GM19238 (cell line): ENCODE results near the gene RFC1.
"Not testable (repeated sequence)": the region's sequence is repeated elsewhere in the genome, so short reads cannot be mapped to it uniquely, and the experiment has no call there.

ENCODE experiments used
- DNase-seq: peaks from one replicate; pipeline ENCODE4 v3.0.0; 2011; ENCODE audit warnings: low spot score; ENCODE audit not compliant: insufficient read length

The RFC1 gene

GRCh38 chr4:39305912-39306677, 60.1 kb downstream of the RFC1 start:
- DNase-seq, result no peak

- DNase-seq, result no peak
These were observed 61.5 kb downstream of the RFC1 start for GRCh38 chr4:39304651-39305050.

DNA sequence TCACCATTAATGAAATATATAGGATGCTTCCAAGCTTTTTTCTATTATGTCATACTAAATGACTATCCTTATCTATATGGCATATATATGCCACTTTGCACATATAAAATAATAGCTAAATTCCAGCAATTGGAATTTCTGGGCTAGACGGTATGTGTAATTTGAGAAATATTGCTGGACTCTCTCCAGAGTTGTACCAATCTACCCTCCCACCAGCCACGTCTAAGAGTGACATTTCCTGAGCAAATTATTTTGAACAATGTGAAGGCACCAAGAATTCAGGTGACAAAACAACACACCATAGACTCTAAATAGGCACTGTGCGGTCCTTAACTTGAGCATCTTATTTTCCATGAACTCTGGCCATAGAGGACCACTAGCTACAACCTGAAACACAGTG, 62.3 kb downstream of the RFC1 start:
- DNase-seq, result no peak

DNA sequence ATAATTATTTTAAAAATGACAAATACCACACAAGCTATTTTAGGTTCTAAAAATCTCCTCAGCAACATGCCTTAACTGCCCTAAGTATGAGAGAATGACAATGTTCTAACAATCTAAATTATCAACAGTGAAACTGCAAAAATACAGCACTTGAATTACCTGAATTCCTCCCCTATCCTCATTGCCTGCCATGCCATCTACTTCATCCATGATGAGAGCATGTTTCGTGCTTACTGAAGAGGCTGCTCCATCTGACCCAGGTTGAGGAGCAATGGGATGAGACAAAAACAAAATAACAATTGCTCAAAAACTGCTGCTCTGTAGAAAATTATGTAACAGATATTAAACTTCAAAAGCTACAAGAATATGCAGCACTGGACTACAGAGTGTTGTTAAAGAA, 63.3 kb downstream of the RFC1 start:
- DNase-seq, result no peak

- no peak for DNase-seq
These were observed 70.4 kb downstream of the RFC1 start for GRCh38 chr4:39295784-39296183.

DNA sequence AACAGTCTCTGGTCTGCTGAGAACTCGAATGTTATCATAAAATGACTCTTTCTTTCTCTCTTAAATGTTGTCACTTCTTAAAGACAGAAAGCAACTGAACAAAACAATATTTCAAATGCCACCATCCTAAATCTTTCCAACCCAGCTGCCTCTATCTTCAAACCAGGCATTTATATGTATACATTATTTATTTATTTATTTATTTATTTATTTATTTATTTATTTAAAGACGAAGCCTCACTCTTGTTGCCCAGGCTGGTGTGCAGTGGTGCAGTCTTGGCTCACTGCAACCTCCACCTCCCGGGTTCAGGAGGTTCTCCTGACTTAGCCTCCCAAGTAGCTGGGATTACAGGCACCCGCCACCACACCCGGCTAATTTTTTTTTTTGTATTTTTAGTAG, 73.7 kb downstream of the RFC1 start:
- not testable (repeated sequence) for DNase-seq

GRCh38 chr4:39291686-39292085, 74.5 kb downstream of the RFC1 start:
- DNase-seq, result no peak

DNA sequence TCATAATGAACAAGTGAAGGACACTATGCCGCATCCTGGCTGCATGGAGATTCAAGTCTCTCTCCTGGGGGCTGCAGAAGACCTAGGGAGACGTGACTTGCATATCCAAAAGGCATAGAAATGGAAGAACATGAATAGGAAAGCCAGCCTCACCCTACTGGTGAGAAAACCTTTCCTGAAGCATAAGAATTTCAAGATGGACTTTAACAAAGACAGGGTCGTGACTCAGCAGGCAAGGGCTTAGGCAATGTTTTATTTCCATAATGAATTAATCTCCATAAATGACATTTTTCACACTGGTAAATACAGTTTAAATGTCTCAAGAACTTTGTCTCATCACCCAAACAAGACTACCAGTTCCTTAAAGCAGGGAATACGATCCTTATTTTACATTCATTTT, 78.9 kb downstream of the RFC1 start:
- DNase-seq, result no peak

DNA sequence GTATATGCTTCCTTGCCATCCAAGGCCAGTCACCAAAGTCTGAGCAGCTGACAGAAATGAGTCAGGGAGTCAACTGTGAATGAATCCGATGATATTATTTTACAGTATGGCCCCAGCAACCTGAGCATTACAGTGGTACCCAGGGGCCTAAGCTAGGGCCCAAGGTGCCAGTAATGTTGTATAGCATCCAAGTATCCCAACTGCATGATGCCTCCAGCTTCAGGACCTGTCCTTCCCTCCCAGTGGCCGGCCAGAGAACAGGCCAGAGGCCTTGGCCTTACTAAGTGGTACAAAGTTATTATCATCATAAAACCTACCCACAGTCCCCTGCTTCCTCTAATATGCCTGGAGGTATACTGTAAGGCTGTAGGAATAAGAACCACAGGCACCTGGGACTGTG, 79.9 kb downstream of the RFC1 start:
- no peak for DNase-seq

DNA sequence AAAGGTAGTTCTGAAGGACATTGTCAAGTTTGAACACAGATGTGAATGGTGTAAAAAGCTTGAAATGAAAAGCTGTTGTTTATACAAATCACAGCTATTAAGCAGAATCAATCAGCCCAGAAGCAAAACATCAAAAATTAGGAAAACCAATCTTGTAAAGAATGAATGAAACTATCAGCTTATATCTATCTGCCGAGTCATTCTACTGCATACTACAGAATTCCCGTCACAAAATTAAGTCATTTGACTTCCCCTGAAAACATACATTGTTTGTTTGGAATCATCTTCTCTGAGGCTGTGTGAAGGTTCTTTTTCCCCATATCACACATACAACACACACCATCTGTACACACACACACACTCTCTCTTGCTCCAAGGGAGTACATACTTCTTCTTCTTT, 80.3 kb downstream of the RFC1 start:
- DNase-seq, result no peak

DNA sequence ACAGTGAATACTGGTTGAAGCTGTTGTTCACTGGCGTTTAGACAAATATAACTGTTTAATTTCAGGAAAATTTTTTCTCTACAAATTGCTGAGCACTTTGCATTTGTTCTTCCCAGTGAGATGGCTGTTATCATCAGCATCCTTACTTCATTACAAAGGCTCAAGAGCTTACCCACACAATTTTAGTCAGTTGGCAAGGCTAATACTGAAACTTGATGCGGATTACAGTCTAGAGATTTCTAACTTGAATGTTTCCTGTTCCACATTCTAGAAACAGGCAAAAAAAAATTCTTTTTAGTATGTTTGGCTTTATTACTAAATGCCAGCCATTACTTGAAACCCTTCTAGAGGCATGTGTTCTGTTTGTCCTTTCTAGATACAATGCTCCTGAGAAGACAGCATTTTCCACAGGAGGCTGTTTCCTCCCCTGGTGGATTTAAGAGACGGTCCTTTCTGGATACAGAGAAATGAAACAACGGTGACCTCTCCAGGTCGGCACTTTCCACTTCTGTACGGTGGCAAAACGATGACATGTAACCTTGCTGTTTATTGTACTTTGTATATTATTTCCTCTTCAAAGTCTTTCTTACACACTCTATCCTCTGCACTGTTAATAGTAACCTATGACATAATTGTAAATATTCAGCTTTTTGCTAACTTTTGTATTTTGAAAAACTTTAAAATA, 80.9 kb downstream of the RFC1 start:
- DNase-seq, result no peak

DNA sequence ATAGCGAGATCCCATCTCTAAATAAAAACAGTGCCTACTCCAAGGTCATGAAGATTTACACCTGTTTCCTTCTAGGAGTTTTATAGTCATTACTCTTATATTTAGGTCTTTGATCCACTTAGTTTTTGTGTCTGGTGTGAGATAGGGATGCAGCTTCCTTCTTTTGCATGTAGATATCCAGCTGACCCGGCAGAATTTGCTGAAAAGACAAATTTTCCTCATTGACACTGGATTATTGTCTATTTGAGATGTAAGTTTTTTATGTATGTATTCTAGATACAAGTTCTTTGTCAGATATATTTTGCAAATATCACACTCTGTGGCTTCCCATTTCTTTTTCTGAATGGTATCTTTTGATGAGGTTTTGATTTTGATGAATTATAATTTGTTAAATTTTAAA, 85.4 kb downstream of the RFC1 start:
- DNase-seq, result no peak

GRCh38 chr4:39279416-39279815, 86.7 kb downstream of the RFC1 start:
- DNase-seq, result no peak

DNA sequence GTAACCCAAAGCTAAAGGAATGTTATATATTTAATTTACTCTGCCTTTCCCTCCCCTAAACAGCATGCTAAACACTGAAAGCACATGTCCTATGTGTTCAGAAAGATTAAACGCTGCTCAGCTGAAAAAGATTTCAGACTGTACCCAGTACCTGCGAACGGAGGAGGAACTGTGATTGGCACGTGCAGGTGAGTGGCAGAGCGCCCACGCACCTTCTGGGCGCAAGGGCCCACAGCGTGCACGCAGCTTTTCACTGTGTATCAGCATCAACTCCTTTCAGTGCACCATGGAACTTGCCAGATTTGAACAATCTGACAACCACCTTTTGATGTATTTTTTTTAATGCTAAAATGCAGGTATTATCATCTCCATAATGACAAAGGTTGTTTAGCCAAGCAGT, 87.7 kb downstream of the RFC1 start:
- no peak for DNase-seq

- not testable (repeated sequence) for DNase-seq
These were observed 88.5 kb downstream of the RFC1 start for GRCh38 chr4:39277661-39278060.

DNA sequence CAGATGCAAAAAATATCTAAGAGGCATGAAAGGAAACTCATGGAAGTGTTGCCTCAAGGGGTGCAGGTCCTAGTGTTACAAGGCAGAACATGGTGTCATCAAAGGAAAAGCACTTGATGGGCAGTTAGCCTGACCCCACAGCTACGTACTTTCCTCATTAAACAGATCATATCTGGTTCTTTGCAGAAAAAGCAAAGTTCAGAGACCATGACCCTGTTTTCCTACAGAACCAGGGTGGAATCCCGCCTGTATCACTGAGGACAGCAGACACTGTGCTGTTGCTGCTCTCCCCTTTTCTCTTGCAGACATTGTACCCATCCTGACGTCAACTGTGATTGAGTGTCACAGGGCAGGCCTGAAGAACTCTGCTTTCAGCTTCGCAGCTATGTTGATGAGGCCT, 91.7 kb downstream of the RFC1 start:
- no peak for DNase-seq

- no peak for DNase-seq
These were observed 102.3 kb downstream of the RFC1 start for GRCh38 chr4:39263895-39264294.

GRCh38 chr4:39259571-39260330, 106.4 kb downstream of the RFC1 start:
- no peak for DNase-seq

- no peak for DNase-seq
These were observed 109.7 kb downstream of the RFC1 start for GRCh38 chr4:39256436-39256835.

- DNase-seq, result no peak
These were observed 110.3 kb downstream of the RFC1 start for GRCh38 chr4:39255871-39256270.

GRCh38 chr4:39255266-39255665, 110.9 kb downstream of the RFC1 start:
- DNase-seq, result no peak

GRCh38 chr4:39243462-39243861, 122.7 kb downstream of the RFC1 start:
- no peak for DNase-seq
